ENCODE data around the gene RACGAP1. TPM values are rescaled to one million over a fixed set of nuclear protein-coding genes. Genes with fewer than 3 reads are reported as not detected.

RACGAP1 gene
- total RNA-seq, 1 donor: 88.1 TPM

DNA sequence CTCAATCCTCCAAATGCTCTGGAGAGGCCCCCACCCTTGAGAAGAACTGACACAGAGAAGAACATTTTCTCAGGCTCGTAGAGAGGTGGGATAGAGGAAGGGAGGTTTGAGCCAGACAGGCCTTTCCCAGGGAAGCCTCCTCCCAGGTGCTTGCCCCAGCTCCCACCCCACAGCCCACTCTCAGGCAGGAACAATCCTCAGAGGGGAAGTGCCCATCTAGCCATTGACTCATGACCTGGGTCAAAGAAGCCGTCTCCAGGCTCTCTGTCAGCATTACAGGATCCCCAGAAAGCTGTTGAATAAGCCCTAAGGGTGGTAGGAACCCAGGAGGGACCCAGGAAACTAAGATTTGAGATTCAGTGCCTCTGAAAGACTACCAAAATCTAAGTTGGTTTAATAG, 48.7 kb downstream of the RACGAP1 start:
- H3K4me3 ChIP-seq (ENCODE audit: low read depth, low read length): no peak overlapping the region
- no peak for TF ChIP-seq CTCF (IDR thresholded peaks at IDR 0.05; ENCODE audit: insufficient read depth, low read length)
- no peak for DNase-seq (ENCODE audit: low read depth)

DNA sequence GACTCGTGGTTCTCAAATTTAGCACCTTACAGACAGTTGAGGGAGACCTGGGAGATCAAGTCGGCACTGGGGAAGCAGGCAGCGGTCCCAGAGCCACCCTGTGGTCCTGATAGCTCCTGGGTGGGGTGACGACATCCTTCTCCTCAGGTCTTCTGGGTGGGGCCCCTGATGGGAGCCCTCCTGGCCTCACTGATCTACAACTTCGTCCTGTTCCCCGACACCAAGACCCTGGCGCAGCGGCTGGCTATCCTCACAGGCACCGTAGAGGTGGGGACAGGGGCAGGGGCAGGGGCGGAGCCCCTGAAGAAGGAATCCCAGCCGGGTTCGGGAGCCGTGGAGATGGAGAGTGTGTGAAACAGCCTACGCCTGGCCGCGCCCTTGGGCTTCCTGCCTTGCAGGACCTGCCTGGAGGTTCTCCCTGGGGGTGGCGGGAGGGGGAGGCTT, 50.0 kb downstream of the RACGAP1 start:
- H3K4me3 ChIP-seq (ENCODE audit: low read depth, low read length): no peak overlapping the region
- DNase-seq (ENCODE audit: low read depth): no peak
- TF ChIP-seq CTCF (IDR thresholded peaks at IDR 0.05; ENCODE audit: insufficient read depth, low read length): no peak

DNA sequence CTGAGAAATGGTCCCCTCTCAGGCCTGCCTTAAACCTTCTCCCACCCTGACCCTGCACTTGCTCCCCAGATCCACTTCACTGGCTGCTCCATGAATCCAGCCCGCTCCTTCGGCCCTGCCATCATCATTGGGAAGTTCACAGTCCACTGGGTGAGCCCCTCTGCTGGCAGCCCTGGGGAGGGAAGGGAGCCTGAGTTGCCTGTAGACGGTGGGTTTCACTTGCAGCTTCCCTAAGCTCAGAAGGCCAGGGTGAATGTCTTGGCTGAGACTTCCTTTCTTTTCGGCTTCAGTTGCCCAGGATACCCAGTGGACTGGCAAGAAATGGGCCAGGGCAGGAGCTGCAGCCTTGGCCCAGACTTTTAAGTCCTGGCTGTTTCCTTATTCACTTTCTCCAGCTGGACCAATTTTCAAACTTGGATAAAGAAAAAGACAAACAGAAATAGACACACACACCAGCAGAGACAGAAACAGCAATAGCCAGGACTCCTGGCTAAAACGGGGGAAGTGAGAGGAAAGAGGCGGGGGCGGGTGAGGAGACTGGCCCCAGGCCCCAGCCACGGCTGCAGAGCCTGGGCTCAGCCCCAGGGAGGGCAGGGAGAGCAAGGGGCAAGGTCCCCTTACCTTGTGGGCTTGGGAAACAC, 50.5 kb downstream of the RACGAP1 start:
- peak; percentile 25 for DNase-seq (ENCODE audit: low read depth)
- no peak for TF ChIP-seq CTCF (IDR thresholded peaks at IDR 0.05; ENCODE audit: insufficient read depth, low read length)
- no peak overlapping the region for H3K4me3 ChIP-seq (ENCODE audit: low read depth, low read length)

DNA sequence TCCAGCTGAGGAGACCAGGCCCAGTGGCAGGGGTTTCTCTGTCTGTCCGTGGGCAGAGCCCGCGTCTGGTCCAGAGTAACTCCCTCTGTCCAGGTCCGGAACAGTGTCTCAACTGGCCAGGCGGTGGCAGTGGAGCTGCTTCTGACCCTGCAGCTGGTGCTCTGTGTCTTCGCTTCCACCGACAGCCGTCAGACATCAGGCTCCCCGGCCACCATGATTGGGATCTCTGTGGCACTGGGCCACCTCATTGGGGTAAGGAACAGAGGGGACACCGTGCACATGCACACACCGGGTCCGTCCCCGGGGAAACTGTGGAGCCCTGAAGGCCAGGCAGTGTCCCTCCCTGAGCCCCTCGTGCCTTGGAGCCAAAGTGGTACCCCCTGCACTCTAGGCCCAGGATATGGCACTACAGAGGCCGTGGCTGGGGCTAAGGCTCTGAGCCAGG, 51.0 kb downstream of the RACGAP1 start:
- DNase-seq (ENCODE audit: low read depth): peak; percentile 73
- peak; percentile 72 for TF ChIP-seq CTCF (IDR thresholded peaks at IDR 0.05; ENCODE audit: insufficient read depth, low read length)
- no peak overlapping the region for H3K4me3 ChIP-seq (ENCODE audit: low read depth, low read length)

GRCh38 chr12:49973361-49973830, 51.9 kb downstream of the RACGAP1 start:
- DNase-seq (ENCODE audit: low read depth): no peak
- no peak overlapping the region for H3K4me3 ChIP-seq (ENCODE audit: low read depth, low read length)
- no peak for TF ChIP-seq CTCF (IDR thresholded peaks at IDR 0.05; ENCODE audit: insufficient read depth, low read length)

GRCh38 chr12:49972641-49973360, 52.5 kb downstream of the RACGAP1 start, which contains the start of gene AQP6:
Gene AQP6, plus strand, starts transcription at chr12:49972947. Its CDS starts 227 bp downstream, at chr12:49973174.
- H3K4me3 ChIP-seq (ENCODE audit: low read depth, low read length): no peak within 1 kb of the TSS
- TF ChIP-seq CTCF (IDR thresholded peaks at IDR 0.05; ENCODE audit: insufficient read depth, low read length): no peak
- no peak for DNase-seq (ENCODE audit: low read depth)
